PC-3 (cell line): ENCODE results near the gene BRME1. TPM values are rescaled to one million over a fixed set of nuclear protein-coding genes. Genes with fewer than 3 reads are reported as not detected.

Source experiments
- ATAC-seq: fragments of 200-7000 bp; cut with Tn5 transposase; 2 replicates; pipeline ENCODE4 v1.9.1; 2020; ENCODE audit warnings: mild to moderate bottlenecking, moderate library complexity
- BruUV-seq: library from RNA; stranded (reverse); fragments of 400-500 nt; replicated peaks from 2 replicates; lab custom pipeline; 2021; lab: Mats Ljungman, UMichigan
- CTCF ChIA-PET: fragments of 300-600 bp; sonication (Branson Sonifier 250); formaldehyde crosslinking; loops from one replicate; lab custom pipeline; 2022; ENCODE audit warnings: antibody characterized with exemption; lab: Charles Lee
- POLR2A ChIA-PET: fragments of 300-600 bp; sonication (Branson Sonifier 250); formaldehyde crosslinking; loops from one replicate; lab custom pipeline; 2022; ENCODE audit warnings: antibody characterized with exemption; ENCODE audit not compliant: unreplicated experiment; lab: Charles Lee
- DNase-seq: peaks from one replicate; pipeline ENCODE4 v3.0.0-alpha.2; 2015
- H2AFZ ChIP-seq: fragments of 300-600 bp; sonication (generic); 2 replicates; pipeline ENCODE4 v1.6.0; 2016; ENCODE audit warnings: antibody characterized with exemption, low read length
- H3F3A ChIP-seq: fragments of 300-600 bp; sonication (generic); one replicate; pipeline ENCODE4 v1.6.0; 2017; ENCODE audit warnings: antibody characterized with exemption, low read length, control low read depth, mild to moderate bottlenecking; ENCODE audit not compliant: unreplicated experiment
- H3K27ac ChIP-seq: fragments of 300-600 bp; sonication (generic); 2 replicates; pipeline ENCODE4 v1.5.1; 2016; ENCODE audit warnings: mild to moderate bottlenecking, low read length
- H3K27me3 ChIP-seq: fragments of 300-600 bp; sonication (generic); 2 replicates; pipeline ENCODE4 v1.6.1; 2016; ENCODE audit warnings: low read length, mixed read lengths
- H3K36me3 ChIP-seq: fragments of 300-600 bp; sonication (generic); 2 replicates; pipeline ENCODE4 v1.6.1; 2016; ENCODE audit warnings: low read depth, mixed run types, low read length, mixed read lengths
- H3K4me1 ChIP-seq: fragments of 300-600 bp; sonication (generic); 2 replicates; pipeline ENCODE4 v1.5.1; 2016; ENCODE audit warnings: low read length; ENCODE audit not compliant: insufficient read depth
- H3K4me2 ChIP-seq: fragments of 300-600 bp; sonication (generic); 2 replicates; pipeline ENCODE4 v1.6.0; 2016; ENCODE audit warnings: low read length
- H3K4me3 ChIP-seq: fragments of 300-600 bp; sonication (generic); 2 replicates; pipeline ENCODE4 v1.5.1; 2016; ENCODE audit warnings: mild to moderate bottlenecking, low read length, mixed read lengths
- H3K79me2 ChIP-seq: fragments of 300-600 bp; sonication (generic); 2 replicates; pipeline ENCODE4 v1.6.1; 2017; ENCODE audit warnings: low read length, mixed read lengths
- H3K9ac ChIP-seq: fragments of 300-600 bp; sonication (generic); 2 replicates; pipeline ENCODE4 v1.6.0; 2016; ENCODE audit warnings: mild to moderate bottlenecking, low read length
- H3K9me2 ChIP-seq: fragments of 300-600 bp; sonication (generic); replicated peaks from 2 replicates; pipeline ENCODE4 v1.6.1; 2016; ENCODE audit warnings: mixed run types, low read length, mixed read lengths
- H3K9me3 ChIP-seq: fragments of 300-600 bp; sonication (generic); 2 replicates; pipeline ENCODE4 v1.6.1; 2016; ENCODE audit warnings: low read length, mixed read lengths
- H4K20me1 ChIP-seq: fragments of 300-600 bp; sonication (generic); 2 replicates; pipeline ENCODE4 v1.6.1; 2016; ENCODE audit warnings: low read length, mixed read lengths
- EZH2 ChIP-seq: fragments of 300-600 bp; sonication (generic); IDR thresholded peaks from one replicate; pipeline ENCODE4 v1.6.1; 2017; ENCODE audit warnings: antibody characterized with exemption, mild to moderate bottlenecking, low read length; ENCODE audit not compliant: unreplicated experiment
- EZH2phosphoT487 ChIP-seq: fragments of 300-600 bp; sonication (generic); IDR thresholded peaks from 2 replicates; pipeline ENCODE4 v1.6.1; 2018; ENCODE audit warnings: mild to moderate bottlenecking, antibody characterized with exemption, low read length, borderline replicate concordance
- intact Hi-C: fragments of 100-400 bp; cut with micrococcal nuclease; formaldehyde crosslinking; loops from 2 replicates; pipeline ENCODE4 v1.9.0; 2023
- total RNA-seq: library from RNA; depleted of rRNA; stranded (reverse); fragments of >200 nt; gene quantifications from 2 replicates; pipeline ENCODE4 v1.2.3, GENCODE V29; 2014
- TF ChIP-seq, protein P1 (sequence below): fragments of 300-600 bp; sonication (generic); conservative IDR thresholded peaks from 2 replicates; pipeline ENCODE4 v1.5.1; 2017; ENCODE audit warnings: antibody characterized with exemption, low read depth, mild to moderate bottlenecking, low read length

The BRME1 gene
- total RNA-seq, 1 experiment from 2014 or later = 6.0 TPM

DNA sequence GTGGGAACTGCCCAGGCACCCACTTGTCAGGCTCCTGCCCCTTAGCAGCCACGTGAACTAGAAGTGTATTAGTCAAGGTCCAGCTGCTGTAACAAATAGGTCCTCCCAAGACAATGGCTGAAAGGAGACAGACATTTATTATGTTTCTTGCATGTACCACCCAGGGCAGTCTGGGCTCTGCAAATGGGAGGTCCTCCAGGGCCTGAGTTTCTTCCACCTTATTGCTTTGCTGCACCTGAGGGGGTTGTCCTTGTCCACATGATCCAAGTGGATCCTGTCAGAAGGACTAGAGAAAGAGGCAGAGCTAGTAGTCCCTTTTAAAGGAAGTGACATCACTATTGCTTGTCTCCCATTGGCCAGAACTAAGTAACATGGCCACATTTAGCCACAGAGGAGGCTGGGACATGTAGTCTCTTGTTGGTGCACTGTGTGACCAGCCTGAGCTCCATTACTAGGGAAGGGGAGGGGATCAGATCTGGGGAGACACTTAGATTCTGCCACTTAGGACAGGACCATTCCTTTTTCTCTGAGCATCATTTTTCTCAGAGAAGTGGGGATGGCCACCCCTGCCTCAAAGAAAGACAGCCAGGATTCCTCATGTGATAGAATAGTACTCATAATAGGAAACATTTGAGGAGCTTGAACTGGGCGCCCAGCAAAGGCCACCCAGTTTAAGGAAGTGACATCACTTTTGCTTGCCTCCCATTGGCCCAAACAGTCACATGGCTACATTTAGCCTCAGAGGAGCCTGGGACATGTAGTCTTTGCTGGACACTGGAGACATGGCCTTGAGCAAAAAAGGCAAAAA, 15.2 kb upstream of the BRME1 start:
- H3K36me3 ChIP-seq = peaks cover 53% of the 10 kb centered on the region
- DNase-seq (peak; percentile 60), ATAC-seq (peak; percentile 85)
- no peaks in the 10 kb centered on the region for H4K20me1 ChIP-seq
- CTCF ChIA-PET = interaction anchor here (0.6 kb wide), 1 partner anchor 635 kb away, joined by 4 read pairs; no protein-coding TSS in a partner anchor
- no peaks in the 10 kb centered on the region for H3F3A ChIP-seq
- H3K9me3 ChIP-seq = no peaks in the 10 kb centered on the region
- H3K27ac ChIP-seq = no peak overlapping the region
- H3K9me2 ChIP-seq = no peaks in the 10 kb centered on the region
- H2AFZ ChIP-seq = no peak overlapping the region
- no peak for TF ChIP-seq EZH2
- TF ChIP-seq, protein P1, sequence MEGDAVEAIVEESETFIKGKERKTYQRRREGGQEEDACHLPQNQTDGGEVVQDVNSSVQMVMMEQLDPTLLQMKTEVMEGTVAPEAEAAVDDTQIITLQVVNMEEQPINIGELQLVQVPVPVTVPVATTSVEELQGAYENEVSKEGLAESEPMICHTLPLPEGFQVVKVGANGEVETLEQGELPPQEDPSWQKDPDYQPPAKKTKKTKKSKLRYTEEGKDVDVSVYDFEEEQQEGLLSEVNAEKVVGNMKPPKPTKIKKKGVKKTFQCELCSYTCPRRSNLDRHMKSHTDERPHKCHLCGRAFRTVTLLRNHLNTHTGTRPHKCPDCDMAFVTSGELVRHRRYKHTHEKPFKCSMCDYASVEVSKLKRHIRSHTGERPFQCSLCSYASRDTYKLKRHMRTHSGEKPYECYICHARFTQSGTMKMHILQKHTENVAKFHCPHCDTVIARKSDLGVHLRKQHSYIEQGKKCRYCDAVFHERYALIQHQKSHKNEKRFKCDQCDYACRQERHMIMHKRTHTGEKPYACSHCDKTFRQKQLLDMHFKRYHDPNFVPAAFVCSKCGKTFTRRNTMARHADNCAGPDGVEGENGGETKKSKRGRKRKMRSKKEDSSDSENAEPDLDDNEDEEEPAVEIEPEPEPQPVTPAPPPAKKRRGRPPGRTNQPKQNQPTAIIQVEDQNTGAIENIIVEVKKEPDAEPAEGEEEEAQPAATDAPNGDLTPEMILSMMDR = no peak
- TF ChIP-seq EZH2phosphoT487 = no peak
- no peak overlapping the region for H3K4me2 ChIP-seq
- intact Hi-C loops = no loop called here
- no peak overlapping the region for H3K9ac ChIP-seq
- no peaks in the 10 kb centered on the region for H3K4me1 ChIP-seq
- no peaks in the 10 kb centered on the region for H3K27me3 ChIP-seq
- POLR2A ChIA-PET = no interaction called here
- no peak overlapping the region for H3K4me3 ChIP-seq
- H3K79me2 ChIP-seq = no peaks in the 10 kb centered on the region
- no TSS peak for BruUV-seq

DNA sequence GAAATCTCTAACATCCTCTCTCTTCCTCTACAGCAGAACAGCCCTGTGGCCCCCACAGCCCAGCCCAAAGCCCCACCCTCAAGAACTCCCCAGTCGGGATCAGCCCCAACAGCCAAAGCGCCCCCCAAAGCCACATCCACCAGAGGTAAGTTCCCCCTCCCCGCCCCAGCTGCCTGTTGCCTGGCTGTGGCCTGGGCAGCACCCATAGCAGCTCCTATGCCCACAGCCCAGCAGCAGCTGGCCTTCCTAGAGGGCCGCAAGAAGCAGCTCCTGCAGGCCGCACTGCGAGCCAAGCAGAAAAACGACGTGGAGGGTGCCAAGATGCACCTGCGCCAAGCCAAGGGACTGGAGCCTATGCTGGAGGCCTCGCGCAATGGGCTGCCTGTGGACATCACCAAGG, 14.6 kb upstream of the BRME1 start:
- no peak overlapping the region for H3K9ac ChIP-seq
- TF ChIP-seq EZH2phosphoT487 (no peak), EZH2 (no peak)
- TF ChIP-seq, protein P1 = no peak
- ATAC-seq (no peak), DNase-seq (no peak)
- no peaks in the 10 kb centered on the region for H3K9me3 ChIP-seq
- no peaks in the 10 kb centered on the region for H3K27me3 ChIP-seq
- BruUV-seq = no TSS peak
- ChIA-PET POLR2A (no interaction called here), CTCF (no interaction called here)
- no peaks in the 10 kb centered on the region for H3K9me2 ChIP-seq
- intact Hi-C loops = no loop called here
- H2AFZ ChIP-seq = no peak overlapping the region
- H3K27ac ChIP-seq = no peak overlapping the region
- H3K79me2 ChIP-seq = no peaks in the 10 kb centered on the region
- no peaks in the 10 kb centered on the region for H3K4me1 ChIP-seq
- H4K20me1 ChIP-seq = no peaks in the 10 kb centered on the region
- H3K36me3 ChIP-seq = peaks cover 55% of the 10 kb centered on the region
- H3K4me3 ChIP-seq = no peak overlapping the region
- no peaks in the 10 kb centered on the region for H3F3A ChIP-seq
- H3K4me2 ChIP-seq = no peak overlapping the region
